Stimulated activated CD4-positive, alpha-beta T cell treated with anti-CD3 and anti-CD28 coated beads, Interleukin-1b, Interleukin-23, amount 100 ng/mL, for 4 hours (primary cell): ENCODE measurements around the gene ADTRP.

Source experiments
- DNase-seq, 2 donors: peaks; one replicate each; pipeline ENCODE4 v3.0.0-alpha.2; 2020; ENCODE audit warnings: low read depth in 2 of 2

The ADTRP gene

GRCh38 chr6:11778648-11779328 lies at the start of gene ADTRP:
Gene ADTRP, minus strand, starts transcription at chr6:11778803. Its CDS starts 44 bp downstream, at chr6:11778759.
- no peak for DNase-seq

DNA sequence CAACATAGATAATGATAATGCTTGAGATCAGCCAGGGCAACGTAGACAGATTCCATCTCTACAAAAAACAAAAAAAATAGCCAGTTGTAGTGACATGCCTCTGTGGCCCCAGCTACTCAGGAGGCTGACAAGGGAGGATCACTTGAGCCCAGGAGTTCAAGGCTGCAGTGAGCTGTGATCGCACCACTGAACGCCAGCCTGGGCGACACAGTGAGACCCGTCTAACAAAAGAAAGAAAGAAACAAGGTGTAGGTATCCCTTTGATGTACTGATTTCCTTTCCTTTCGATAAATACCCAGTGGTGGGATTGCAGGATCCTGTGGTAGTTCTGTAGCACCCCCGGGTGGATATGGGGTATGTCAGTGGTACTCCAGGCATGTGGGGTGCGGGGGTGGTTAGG lies 48.2 kb upstream of the ADTRP start:
- DNase-seq = no peak

GRCh38 chr6:11824986-11825385 lies 46.4 kb upstream of the ADTRP start:
- no peak for DNase-seq

- DNase-seq = no peak
Observed at GRCh38 chr6:11822346-11822745, 43.7 kb upstream of the ADTRP start.

DNA sequence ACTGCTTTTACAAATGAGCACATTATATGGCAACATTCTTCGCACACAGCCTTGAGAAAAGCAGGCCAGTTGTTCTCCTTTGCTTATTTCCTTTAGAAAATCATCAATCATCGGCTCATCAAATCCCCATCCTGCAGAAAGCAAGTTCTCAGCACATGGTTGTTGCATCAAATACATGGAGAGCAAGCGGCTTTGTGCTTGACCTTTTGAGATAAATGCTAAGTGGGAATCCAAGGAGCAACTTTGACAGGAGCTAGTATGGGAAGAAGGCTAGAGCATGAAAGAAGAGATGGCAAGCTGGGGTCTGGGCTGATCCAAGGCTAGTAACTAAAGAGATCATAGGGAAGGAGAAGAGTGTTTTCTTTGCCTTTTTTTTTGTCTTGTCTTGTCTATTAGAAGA lies 43.2 kb upstream of the ADTRP start:
- DNase-seq = no peak

GRCh38 chr6:11820821-11821220 lies 42.2 kb upstream of the ADTRP start:
- no peak for DNase-seq

DNA sequence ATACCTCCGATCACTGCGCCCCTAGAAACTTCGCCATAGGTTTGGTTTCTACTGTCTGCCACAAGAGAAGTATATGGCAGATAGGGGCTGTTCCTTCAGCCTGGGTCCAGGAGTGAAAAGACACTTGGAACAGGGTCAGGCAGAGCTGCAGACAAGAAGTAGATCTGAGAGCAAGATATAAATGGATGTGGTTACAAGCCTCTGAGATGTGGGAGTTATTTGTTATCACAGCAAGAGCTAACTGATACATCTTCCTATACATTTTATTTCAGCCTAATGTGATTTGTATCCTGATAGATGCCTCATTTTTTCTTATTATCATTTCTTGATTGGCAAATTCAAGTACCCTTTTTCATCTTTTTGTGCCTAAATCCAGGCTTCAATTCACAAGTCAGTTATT lies 40.9 kb upstream of the ADTRP start:
- no peak for DNase-seq

DNA sequence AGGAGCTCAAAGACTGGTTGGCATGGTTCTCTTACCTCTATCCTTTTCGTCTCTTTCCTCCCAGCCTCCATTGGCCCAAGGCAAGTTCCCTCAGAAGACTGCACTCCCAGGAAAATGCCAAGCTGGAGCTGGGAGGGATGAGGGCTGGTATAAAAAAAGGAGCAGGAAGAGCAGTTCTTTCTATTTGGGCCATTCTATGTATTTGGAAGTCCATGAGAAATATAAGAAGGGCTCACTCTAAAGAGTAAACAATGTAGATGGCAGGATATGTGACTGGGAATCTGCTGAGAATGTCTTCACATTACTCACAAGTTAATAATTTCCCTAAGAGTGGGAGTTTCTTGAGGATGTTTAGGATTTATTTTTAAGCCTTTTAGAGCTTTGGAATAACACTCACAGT lies 36.6 kb upstream of the ADTRP start:
- DNase-seq = no peak

DNA sequence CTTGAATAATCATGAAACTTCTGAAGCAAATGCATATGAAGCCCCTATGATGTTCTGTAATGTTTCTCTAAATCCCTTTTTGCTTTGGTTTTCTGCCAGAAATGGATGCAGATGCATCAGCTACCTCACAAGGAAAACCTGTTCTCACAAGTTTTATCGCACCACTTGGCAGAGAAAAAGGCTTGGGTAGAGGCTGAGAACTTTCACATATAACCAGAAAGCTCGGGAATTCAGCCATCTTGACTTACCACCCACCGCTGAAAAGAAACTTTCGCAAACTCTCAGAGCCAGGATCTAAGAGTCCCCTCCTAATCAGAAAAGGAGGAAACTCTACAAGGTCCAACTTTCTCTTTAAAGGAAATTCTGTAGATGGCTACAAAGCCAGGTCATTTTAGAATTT lies 36.2 kb upstream of the ADTRP start:
- DNase-seq = no peak

DNA sequence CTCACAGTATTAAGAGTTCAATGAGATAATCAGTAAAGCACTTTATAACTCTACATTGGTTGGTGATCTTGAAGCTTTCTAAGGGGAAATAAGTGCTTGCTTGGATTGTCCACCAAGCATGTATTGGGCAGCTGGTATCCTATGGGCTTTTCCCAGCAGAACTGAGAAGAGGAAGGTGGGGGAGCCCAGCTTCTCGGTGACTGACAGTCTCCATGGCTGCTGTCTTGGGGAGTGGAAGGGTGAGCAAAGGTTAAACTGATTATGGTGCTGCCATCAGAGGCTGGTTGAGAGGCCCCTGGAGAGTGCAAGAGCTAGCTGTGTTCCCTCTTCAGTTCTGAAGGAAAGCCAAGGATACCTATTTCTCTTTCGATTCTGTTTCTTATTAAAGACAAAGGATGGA lies 35.5 kb upstream of the ADTRP start:
- no peak for DNase-seq

DNA sequence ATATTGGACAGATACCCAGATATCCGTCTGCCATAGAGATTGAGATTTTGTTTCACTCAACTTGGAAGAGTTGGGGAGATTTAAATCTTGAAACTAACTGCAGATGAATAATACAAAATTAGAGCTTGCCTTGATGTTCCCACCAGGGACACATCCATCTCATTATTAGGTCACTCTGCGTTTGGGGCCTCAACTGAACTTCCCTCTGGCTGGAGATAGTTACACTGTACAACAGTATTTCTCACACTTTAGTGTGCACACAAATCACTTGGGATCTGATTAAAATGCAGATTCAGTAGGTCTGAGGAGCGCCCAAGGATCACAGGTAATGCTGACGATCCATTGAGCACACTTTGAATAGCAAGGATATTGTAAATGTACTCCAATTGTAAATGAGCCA lies 35.0 kb upstream of the ADTRP start:
- DNase-seq = no peak

- no peak for DNase-seq
Observed at GRCh38 chr6:11812951-11813350, 34.3 kb upstream of the ADTRP start.

GRCh38 chr6:11812439-11812838 lies 33.8 kb upstream of the ADTRP start:
- DNase-seq = no peak

DNA sequence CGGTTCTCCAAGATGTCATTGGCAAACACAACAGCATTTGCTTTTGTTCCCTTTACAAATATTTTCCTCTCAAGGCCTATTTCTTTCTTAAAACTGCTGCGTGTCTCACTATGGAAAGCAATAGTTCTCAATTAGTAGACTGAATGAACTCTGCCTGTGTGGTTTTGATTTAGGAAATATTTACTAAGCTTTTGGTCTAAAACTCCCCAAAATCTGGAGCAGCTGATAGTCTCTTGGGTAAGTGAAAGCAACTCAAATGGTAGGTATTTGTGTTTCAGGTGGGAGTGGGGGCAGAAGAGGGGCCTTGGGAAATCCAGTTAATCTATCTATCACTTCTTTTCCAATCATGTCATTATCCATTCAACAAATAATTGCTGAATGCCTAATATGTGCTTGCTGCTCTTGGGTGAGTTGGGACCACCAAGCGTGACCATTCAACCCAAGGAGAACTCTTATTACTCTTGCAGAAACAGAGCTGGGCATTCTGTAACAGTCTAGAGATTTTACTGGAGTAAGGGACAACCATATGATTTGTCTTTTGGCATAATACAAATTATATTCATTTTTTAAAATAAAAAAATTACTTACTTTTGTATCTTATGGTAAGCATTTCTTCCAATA lies 33.2 kb upstream of the ADTRP start:
- DNase-seq = no peak

DNA sequence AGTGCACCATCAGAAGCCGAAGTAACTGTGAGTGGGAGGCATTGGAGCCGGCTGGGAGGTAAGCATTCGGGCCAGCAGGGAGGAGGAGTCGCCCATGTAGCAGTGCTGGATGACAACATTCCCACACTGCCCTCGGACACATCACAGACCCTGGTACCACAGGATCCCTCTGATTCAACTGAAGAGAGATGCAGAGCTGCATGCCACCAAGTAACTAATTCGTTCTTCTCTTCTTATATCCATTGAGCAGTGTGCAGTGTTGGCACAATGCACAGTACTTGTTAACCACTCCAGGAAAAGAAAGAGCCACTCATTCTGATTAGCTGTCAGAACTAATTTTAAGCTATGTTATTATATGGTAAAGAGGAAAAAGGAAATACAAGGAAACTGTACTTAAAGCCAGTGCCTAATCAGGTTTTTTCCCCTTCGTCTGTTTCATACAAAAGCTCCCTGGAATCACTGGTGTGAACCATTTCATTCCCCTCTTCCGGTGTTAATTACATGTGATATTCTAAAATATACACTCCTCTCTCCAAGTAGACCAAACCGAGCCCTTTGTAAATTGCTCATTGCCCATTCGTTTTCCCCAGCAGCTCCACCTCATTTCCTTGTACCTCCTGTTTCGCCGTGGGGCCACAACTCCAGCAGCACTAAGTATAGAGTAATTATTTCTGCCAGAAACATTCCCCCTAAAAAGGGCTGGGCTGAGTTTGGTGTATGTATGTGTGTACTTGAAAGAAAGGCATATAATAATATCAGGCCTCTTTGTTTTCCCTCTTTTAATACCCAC lies 32.4 kb upstream of the ADTRP start:
- no peak for DNase-seq

GRCh38 chr6:11810039-11810541 lies 31.5 kb upstream of the ADTRP start:
- DNase-seq = no peak

DNA sequence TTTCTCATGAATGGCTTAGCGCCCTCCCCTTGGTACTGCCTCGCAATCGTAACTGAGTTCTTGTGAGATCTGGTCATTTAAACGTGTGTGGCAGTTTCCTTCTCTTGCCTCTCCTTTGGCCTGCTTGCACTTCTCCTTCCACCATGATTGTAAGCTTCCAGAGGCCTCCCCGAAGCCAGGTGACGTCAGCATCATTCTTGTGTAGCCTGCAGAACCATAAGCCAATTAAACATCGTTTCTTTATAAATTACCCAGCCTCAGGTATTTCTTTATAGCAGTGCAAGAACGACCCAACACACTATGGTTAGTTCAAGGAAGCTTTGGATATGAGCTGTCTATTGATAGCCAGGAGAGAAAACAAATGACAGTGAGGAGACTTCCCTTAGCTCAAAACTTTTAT lies 29.5 kb upstream of the ADTRP start:
- no peak for DNase-seq

DNA sequence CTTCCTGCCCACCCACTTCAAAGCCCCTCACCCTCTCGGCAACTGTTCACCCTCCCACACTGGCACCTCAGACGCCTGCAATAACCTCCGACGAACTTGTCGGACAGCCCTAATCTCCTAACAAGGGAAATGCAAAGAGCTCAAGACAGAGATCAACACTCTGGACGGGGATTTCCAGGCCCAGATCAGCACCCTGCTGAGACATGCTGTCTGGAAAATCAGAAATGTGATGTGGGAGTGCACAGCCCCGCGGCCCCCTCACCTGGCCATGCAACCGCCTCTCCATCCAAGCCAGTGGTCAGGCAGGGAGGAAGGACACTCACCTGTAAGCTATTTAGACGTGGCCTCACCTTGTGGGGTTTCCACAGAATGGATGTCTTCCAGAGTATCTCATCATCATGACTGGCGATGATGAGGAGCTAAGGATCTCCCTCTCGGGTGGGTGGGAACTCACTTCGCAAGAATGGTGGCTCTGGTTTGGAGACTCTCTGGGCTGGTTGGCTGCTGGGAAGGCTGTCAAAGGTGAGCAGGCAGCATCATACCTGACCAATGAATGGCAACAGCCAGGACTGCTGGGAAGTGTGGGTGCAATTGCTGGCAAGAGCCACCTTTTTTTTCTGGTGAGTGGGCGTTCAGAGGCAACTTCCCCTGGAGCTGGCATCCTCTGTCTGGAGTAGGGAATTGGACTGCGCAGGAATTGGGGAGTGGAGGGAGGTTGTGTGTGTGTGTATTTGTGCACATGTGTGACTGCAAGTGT lies 28.1 kb upstream of the ADTRP start:
- peak in 1 of 2 donors; percentile 16 for DNase-seq

- DNase-seq = no peak
Observed at GRCh38 chr6:11805259-11806053, 26.9 kb upstream of the ADTRP start.

DNA sequence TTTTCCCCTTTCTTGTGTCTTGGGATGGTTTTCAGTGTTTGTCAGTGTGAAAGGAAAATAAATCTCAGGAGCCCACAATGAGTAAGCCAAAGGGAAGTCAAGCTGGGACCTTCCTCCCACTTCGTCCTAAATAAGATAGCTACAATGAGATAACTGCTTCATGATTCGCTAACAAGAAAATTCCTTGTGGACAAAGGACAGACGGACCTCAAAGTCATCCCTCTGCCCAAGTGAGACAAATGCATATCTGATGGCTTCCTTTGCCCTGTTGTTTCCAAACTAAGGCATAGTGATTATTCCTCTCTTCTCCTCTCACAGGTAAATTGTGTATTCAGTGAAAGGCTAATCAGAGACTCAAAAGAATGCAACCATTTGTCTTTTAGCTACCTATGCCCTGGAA lies 26.1 kb upstream of the ADTRP start:
- no peak for DNase-seq

DNA sequence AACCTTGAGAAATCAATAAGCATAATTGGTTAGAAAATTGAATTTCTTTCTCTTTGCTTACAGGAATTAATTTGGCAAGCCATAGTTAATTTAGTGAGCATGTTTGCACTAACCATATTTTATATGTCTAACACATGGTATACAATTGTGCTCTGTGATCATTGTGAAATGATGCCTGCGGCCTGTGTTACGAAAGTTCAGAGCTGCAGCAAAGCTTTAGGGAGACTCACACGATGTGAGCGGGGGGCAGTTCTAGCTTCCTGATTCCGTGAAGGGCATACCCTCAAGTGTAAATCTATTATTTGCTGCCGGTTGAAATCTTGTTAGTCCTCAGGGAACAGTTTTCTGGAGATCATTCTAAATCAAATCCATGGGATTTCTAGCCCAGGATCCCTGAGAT lies 25.5 kb upstream of the ADTRP start:
- DNase-seq = no peak
